SK-N-SH (cell line): ENCODE results near the gene IGF1R.

Experiments
- CTCF ChIP-seq: fragments of 200-600 bp; sonication (generic); IDR thresholded peaks from 2 replicates; pipeline ENCODE4 v1.6.1; 2017; ENCODE audit warnings: antibody characterized with exemption, mild to moderate bottlenecking, moderate library complexity
- EP300 ChIP-seq, 2 experiments: IDR thresholded peaks; 2 replicates each; pipeline versions ENCODE4 v1.4.0 to v1.6.1; 2012; ENCODE audit warnings: borderline replicate concordance in 1 of 2, low read depth in 1 of 2, low read length in 1 of 2
- EZH2phosphoT487 ChIP-seq: fragments of 200-600 bp; sonication (generic); IDR thresholded peaks from 2 replicates; pipeline ENCODE4 v1.6.1; 2017; ENCODE audit warnings: low read depth, mixed run types, mild to moderate bottlenecking, antibody characterized with exemption, moderate library complexity, borderline replicate concordance
- POLR2AphosphoS5 ChIP-seq: IDR thresholded peaks from 2 replicates; pipeline ENCODE4 v1.6.1; 2012; ENCODE audit warnings: low read depth, low read length
- USF2 ChIP-seq: fragments of 150-350 bp; IDR thresholded peaks from 2 replicates; pipeline ENCODE4 v1.6.1; 2017; ENCODE audit warnings: antibody characterized with exemption, low read length, low read depth, borderline replicate concordance

DNA sequence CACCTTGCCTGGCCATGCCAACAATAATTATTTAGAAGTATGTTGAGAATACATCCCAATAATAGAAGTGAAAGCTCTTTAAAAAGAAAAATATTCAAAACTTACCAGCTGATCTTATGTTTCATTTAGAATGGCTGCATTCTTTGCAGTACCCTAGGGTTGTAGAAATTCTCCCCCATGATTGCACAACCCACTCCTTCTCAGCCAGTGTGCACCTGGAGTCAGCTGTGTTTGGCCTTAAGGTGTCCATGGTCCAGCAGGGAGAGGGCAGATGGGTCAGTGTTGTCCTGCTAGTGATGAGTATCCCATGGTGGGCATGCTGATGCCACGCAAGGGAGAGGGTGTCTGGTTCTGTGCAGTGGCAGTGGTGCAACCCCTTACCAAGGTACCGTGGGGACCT, 117.3 kb downstream of the IGF1R start:
- no peak for TF ChIP-seq EZH2phosphoT487
- TF ChIP-seq CTCF, result no peak
- no peak for TF ChIP-seq POLR2AphosphoS5
- TF ChIP-seq USF2, result no peak
- no peak for TF ChIP-seq EP300 (IDR thresholded peaks at IDR 0.05; ENCODE audit: borderline replicate concordance in 1 of 2, low read depth in 1 of 2, low read length in 1 of 2)
